ENCODE measurements around the gene ARL6IP5. TPM values are rescaled to one million over a fixed set of nuclear protein-coding genes. Genes with fewer than 3 reads are reported as not detected.

ARL6IP5 gene
- total and polyA plus RNA-seq, 9 of the 15 experiments (the other 6 are each of a cell fraction or from before 2014, with no cell fraction given): 10.3 to 54.0 (median 12.7) TPM

- no peak for TF ChIP-seq SIRT6 (IDR thresholded peaks at IDR 0.05; ENCODE audit: low read depth, low read length)
- TF ChIP-seq ZNF695 (CRISPR knock-in tag; IDR thresholded peaks at IDR 0.05): no peak
- no peak for TF ChIP-seq ZNF134 (CRISPR knock-in tag; conservative IDR thresholded peaks at IDR 0.05)
- no peak for TF ChIP-seq XRCC4 (IDR thresholded peaks at IDR 0.05; ENCODE audit: extremely low read depth, insufficient read depth, insufficient read length)
- TF ChIP-seq SIN3A (IDR thresholded peaks at IDR 0.05; ENCODE audit: borderline replicate concordance in 2 of 2, control insufficient read depth in 1 of 2, low read depth in 2 of 2, low read length in 2 of 2): no peak
- no peak for TF ChIP-seq CC2D1A (IDR thresholded peaks at IDR 0.05)
- no peak for TF ChIP-seq SMAD3 (CRISPR knock-in tag; conservative IDR thresholded peaks at IDR 0.05)
- no peak for TF ChIP-seq NEUROD1 (IDR thresholded peaks at IDR 0.05; ENCODE audit: borderline replicate concordance, low read depth, low read length, partially characterized antibody)
- peak in 1 of 2 experiments; percentile 69 for TF ChIP-seq E2F6 (IDR thresholded peaks at IDR 0.05; ENCODE audit: borderline replicate concordance in 1 of 2, extremely low read depth in 1 of 2, insufficient read depth in 1 of 2, insufficient read length in 1 of 2, low read depth in 1 of 2, low read length in 1 of 2, poor library complexity in 1 of 2, severe bottlenecking in 1 of 2)
- no peak for TF ChIP-seq ZNF584 (CRISPR knock-in tag; IDR thresholded peaks at IDR 0.05; ENCODE audit: low read depth)
- TF ChIP-seq SMAD1 (IDR thresholded peaks at IDR 0.05; ENCODE audit: low read depth, low read length, partially characterized antibody): no peak
- no peak for TF ChIP-seq REST (IDR thresholded peaks at IDR 0.05; ENCODE audit: borderline replicate concordance)
- TF ChIP-seq REST (CRISPR knock-in tag; IDR thresholded peaks at IDR 0.05; ENCODE audit: low read depth): no peak
- TF ChIP-seq KAT7 (CRISPR knock-in tag; IDR thresholded peaks at IDR 0.05; ENCODE audit: borderline replicate concordance): no peak
- no peak for TF ChIP-seq ZNF140 (CRISPR knock-in tag; IDR thresholded peaks at IDR 0.05)
- TF ChIP-seq POLR2AphosphoS5 (IDR thresholded peaks at IDR 0.05; ENCODE audit: control insufficient read depth, insufficient read depth, low read depth, low read length): peak; percentile 67; the same call in 1 of the 2 replicates
Measured at GRCh38 chr3:69080233-69080920, 4.4 kb upstream of the ARL6IP5 start, which contains the start of gene UBA3 (continued).

All from K562 (cell line).